Keratinocyte (primary cell): ENCODE data around the gene CNTNAP2. TPM values are rescaled to one million over a fixed set of nuclear protein-coding genes. Genes with fewer than 3 reads are reported as not detected.

Source experiments
- DNase-seq: peaks from one replicate; pipeline ENCODE4 v3.0.0-alpha.2; 2011; ENCODE audit warnings: low read depth, missing footprints, low spot score
- FAIRE-seq: peaks from 2 replicates; lab custom pipeline; 2011; peaks lifted over from hg19 to GRCh38; lab: Jason Lieb, UNC
- H2AFZ ChIP-seq: 2 replicates; pipeline ENCODE4 v1.6.0; 2012; ENCODE audit warnings: low read length, control low read depth, inconsistent platforms; ENCODE audit not compliant: control insufficient read depth
- H3K27ac ChIP-seq: 2 replicates; pipeline ENCODE4 v1.5.1; 2011; ENCODE audit warnings: low read length; ENCODE audit not compliant: control insufficient read depth, insufficient read depth
- H3K27me3 ChIP-seq: 3 replicates; pipeline ENCODE4 v1.6.0; 2011; ENCODE audit warnings: low read length; ENCODE audit not compliant: control insufficient read depth, insufficient read depth; ENCODE audit errors: extremely low read depth
- H3K36me3 ChIP-seq, 2 experiments: 2 replicates in 1 of 2; 3 replicates in 1 of 2; pipeline ENCODE4 v1.5.1; 2011; ENCODE audit warnings: low read length in 2 of 2, mild to moderate bottlenecking in 1 of 2; ENCODE audit not compliant: control insufficient read depth in 2 of 2, insufficient read depth in 2 of 2; ENCODE audit errors: extremely low read depth in 1 of 2
- H3K4me1 ChIP-seq: 3 replicates; pipeline ENCODE4 v1.5.1; 2011; ENCODE audit warnings: low read length; ENCODE audit not compliant: control insufficient read depth, insufficient read depth; ENCODE audit errors: extremely low read depth
- H3K4me2 ChIP-seq: 3 replicates; pipeline ENCODE4 v1.6.0; 2011; ENCODE audit warnings: low read depth, low read length; ENCODE audit not compliant: control insufficient read depth, insufficient read depth; ENCODE audit errors: extremely low read depth
- H3K4me3 ChIP-seq, 3 experiments: fragments of 200-600 bp in 1 of 3; sonication (generic) in 1 of 3; 2 replicates in 2 of 3; 3 replicates in 1 of 3; pipeline ENCODE4 v1.5.1; 2011 to 2016; ENCODE audit warnings: low read length in 3 of 3, mild to moderate bottlenecking in 3 of 3, control low read depth in 2 of 3, inconsistent platforms in 1 of 3, low read depth in 1 of 3, mixed read lengths in 1 of 3, mixed run types in 1 of 3, moderate library complexity in 1 of 3; ENCODE audit not compliant: control insufficient read depth in 2 of 3, insufficient read depth in 2 of 3; ENCODE audit errors: extremely low read depth in 1 of 3
- H3K79me2 ChIP-seq: 2 replicates; pipeline ENCODE4 v1.6.0; 2012; ENCODE audit warnings: low read length; ENCODE audit not compliant: control insufficient read depth, insufficient read depth
- H3K9ac ChIP-seq: 3 replicates; pipeline ENCODE4 v1.6.0; 2011; ENCODE audit warnings: low read length; ENCODE audit not compliant: control insufficient read depth, insufficient read depth; ENCODE audit errors: extremely low read depth
- H3K9me1 ChIP-seq: 3 replicates; pipeline ENCODE4 v1.6.0; 2011; ENCODE audit warnings: low read length; ENCODE audit not compliant: control insufficient read depth, insufficient read depth; ENCODE audit errors: extremely low read depth
- H3K9me3 ChIP-seq: 2 replicates; pipeline ENCODE4 v1.5.1; 2012; ENCODE audit warnings: low read depth, low read length; ENCODE audit not compliant: control insufficient read depth
- H4K20me1 ChIP-seq: 3 replicates; pipeline ENCODE4 v1.6.0; 2011; ENCODE audit warnings: low read length; ENCODE audit not compliant: control insufficient read depth, insufficient read depth; ENCODE audit errors: extremely low read depth
- CTCF ChIP-seq, 3 experiments: IDR thresholded peaks in 1 of 3; conservative IDR thresholded peaks in 1 of 3; optimal IDR thresholded peaks in 1 of 3; 2 replicates in 2 of 3; 3 replicates in 1 of 3; pipeline versions ENCODE3 to v1.5.1; 2011; ENCODE audit warnings: low read length in 3 of 3, mild to moderate bottlenecking in 3 of 3, moderate library complexity in 2 of 3, control low read depth in 1 of 3, inconsistent platforms in 1 of 3; ENCODE audit not compliant: insufficient read depth in 2 of 3; ENCODE audit errors: extremely low read depth in 1 of 3
- EZH2 ChIP-seq: IDR thresholded peaks from one replicate; pipeline ENCODE4 v1.6.1; 2012; ENCODE audit warnings: inconsistent platforms, mild to moderate bottlenecking, low read length, moderate library complexity
- dilution Hi-C: fragments of 300-500 bp; cut with MboI; formaldehyde crosslinking; loops from one replicate; pipeline ENCODE4 v1.7.0; 2020; ENCODE audit warnings: low sequenced_read_pairs; ENCODE audit not compliant: extremely low pct_ligation_motif_present
- polyA plus RNA-seq, 5 experiments: library from polyadenylated mRNA; depleted of rRNA in 3 of 5; stranded (reverse) in 3 of 5; stranded (forward) in 1 of 5; unstranded in 1 of 5; fragments of >200 nt; gene quantifications; 1 replicate in 1 of 5; 2 replicates in 3 of 5; 3 replicates in 1 of 5; pipeline versions ENCODE4 v1.2.1 to v1.2.3, GENCODE V29; 2011 to 2012; ENCODE audit warnings: missing spikeins in 2 of 5, low read depth in 1 of 5, low replicate concordance in 1 of 5

CNTNAP2 gene
- polyA plus RNA-seq, 1 donor (not counting 4 experiments of a cell fraction or from before 2014, with no cell fraction given) = 1.4 TPM

DNA sequence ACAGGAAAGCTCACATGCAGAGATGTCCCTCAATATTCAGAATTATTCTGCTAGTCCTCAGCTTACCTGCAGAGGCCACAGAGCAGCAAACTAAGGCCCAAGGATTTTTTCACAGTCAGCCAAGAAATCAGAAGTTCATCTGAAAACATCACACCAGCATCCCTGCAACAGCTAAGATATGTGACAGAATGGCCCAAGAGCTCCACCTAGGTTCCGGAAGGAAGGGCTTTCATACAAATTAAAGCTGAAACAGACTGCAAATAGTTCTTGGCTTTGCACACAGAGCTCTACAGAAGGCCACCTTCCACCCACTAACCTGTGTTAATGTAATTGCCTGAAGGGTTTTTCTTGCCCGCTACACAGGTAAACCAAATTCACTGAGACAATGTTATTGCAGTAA lies 2035.2 kb downstream of the CNTNAP2 start:
- FAIRE-seq (no peak), DNase-seq (no peak)
- Histone ChIP-seq H3K9me3 (peaks cover 2% of the 10 kb centered on the region), H3K4me3 (no peak overlapping the region), H3K4me2 (no peak overlapping the region), H3K27me3 (no peaks in the 10 kb centered on the region), H3K4me1 (no peaks in the 10 kb centered on the region), H2AFZ (no peak overlapping the region), H3K79me2 (no peaks in the 10 kb centered on the region), H3K9me1 (no peaks in the 10 kb centered on the region), H3K9ac (no peak overlapping the region), H4K20me1 (no peaks in the 10 kb centered on the region), H3K36me3 (no peaks in the 10 kb centered on the region), H3K27ac (no peak overlapping the region)
- TF ChIP-seq CTCF (optimal IDR thresholded peaks at IDR 0.05 in 1 of 3, IDR thresholded peaks at IDR 0.05 in 1 of 3, conservative IDR thresholded peaks at IDR 0.05 in 1 of 3; ENCODE audit: extremely low read depth in 1 of 3, insufficient read depth in 2 of 3, low read length in 3 of 3) (no peak), EZH2 (no peak)
- dilution Hi-C loops = no loop called here

- H3K4me2 ChIP-seq = no peak overlapping the region
- dilution Hi-C loops = no loop called here
- FAIRE-seq = no peak
These were observed 2037.1 kb downstream of the CNTNAP2 start for GRCh38 chr7:148153616-148154284.

More at GRCh38 chr7:148153616-148154284, 2037.1 kb downstream of the CNTNAP2 start:
- DNase-seq = no peak
- Histone ChIP-seq H2AFZ (no peak overlapping the region), H3K9ac (no peak overlapping the region), H3K27ac (no peak overlapping the region), H3K9me1 (no peaks in the 10 kb centered on the region), H3K9me3 (peaks cover 2% of the 10 kb centered on the region), H3K79me2 (no peaks in the 10 kb centered on the region), H3K36me3 (no peaks in the 10 kb centered on the region), H3K4me1 (no peaks in the 10 kb centered on the region), H4K20me1 (no peaks in the 10 kb centered on the region), H3K4me3 (no peak overlapping the region), H3K27me3 (no peaks in the 10 kb centered on the region)
- no peak for TF ChIP-seq EZH2
- no peak for TF ChIP-seq CTCF (optimal IDR thresholded peaks at IDR 0.05 in 1 of 3, IDR thresholded peaks at IDR 0.05 in 1 of 3, conservative IDR thresholded peaks at IDR 0.05 in 1 of 3; ENCODE audit: extremely low read depth in 1 of 3, insufficient read depth in 2 of 3, low read length in 3 of 3)
